ENCODE measurements around the gene ZFAND2B. TPM values are rescaled to one million over a fixed set of nuclear protein-coding genes. Genes with fewer than 3 reads are reported as not detected.

Gene ZFAND2B
- total RNA-seq, 1 experiment from 2014 or later = 16.4 TPM

GRCh38 chr2:219158025-219158424 lies 48.6 kb upstream of the ZFAND2B start:
- H3K79me1 ChIP-seq (ENCODE audit: insufficient read depth, low read depth, low read length, poor library complexity, severe bottlenecking) = no peaks in the 10 kb centered on the region
- no peaks in the 10 kb centered on the region; the same call in 1 of the 2 replicates for H3K27me3 ChIP-seq (ENCODE audit: insufficient read depth, low read length)
- no peaks in the 10 kb centered on the region for H3K9me3 ChIP-seq (ENCODE audit: control insufficient read depth, low read depth, low read length)
- no peak overlapping the region for H3K4ac ChIP-seq (ENCODE audit: low read depth, low read length)
- Mint-ChIP-seq H3K27ac (no peak overlapping the region), H3K36me3 (ENCODE audit: insufficient read depth in 1 of 3, low read depth in 3 of 3) (peaks cover 3 to 12% (median 12%) of the 10 kb centered on the region in 3 experiments; a peak in 6 of 7 replicates), H3K9me3 (no peaks in the 10 kb centered on the region), H3K4me3 (no peak overlapping the region), H3K4me1 (peaks cover 15 to 22% of the 10 kb centered on the region in 2 experiments), H3K27me3 (ENCODE audit: low read depth) (peaks cover 11% of the 10 kb centered on the region)
- DNase-seq = no peak
- H2AFZ ChIP-seq (ENCODE audit: low read length) = no peak overlapping the region
- H4K8ac ChIP-seq (replicated peaks; ENCODE audit: insufficient read length, low read depth, low read length) = no peak overlapping the region
- H2BK15ac ChIP-seq (ENCODE audit: low read depth, low read length) = no peak overlapping the region
- no peaks in the 10 kb centered on the region for H4K20me1 ChIP-seq (ENCODE audit: control insufficient read depth, insufficient read depth, insufficient read length)
- no peak overlapping the region for H2BK5ac ChIP-seq (ENCODE audit: insufficient read length, low read length)
- H3K14ac ChIP-seq (ENCODE audit: insufficient read depth, low read length) = no peak overlapping the region
- no peak overlapping the region for H2BK20ac ChIP-seq (ENCODE audit: low read depth, low read length, poor library complexity, severe bottlenecking)
- no peak overlapping the region for H2AK5ac ChIP-seq (ENCODE audit: insufficient read length, low read length)
- H3K79me2 ChIP-seq (ENCODE audit: insufficient read depth, low read length) = no peaks in the 10 kb centered on the region
- no peaks in the 10 kb centered on the region for H3K4me1 ChIP-seq (ENCODE audit: insufficient read depth, low read length)
- no CpG with 5 or more reads among the region's 4 CpGs for WGBS (ENCODE audit: extremely low coverage, insufficient read length, low lambda C conversion rate)
- no peak overlapping the region for H2BK120ac ChIP-seq (ENCODE audit: low read depth, low read length, poor library complexity, severe bottlenecking)
- H3K23ac ChIP-seq (ENCODE audit: insufficient read length, low read depth, low read length) = no peak overlapping the region
- H3K18ac ChIP-seq (ENCODE audit: insufficient read length, low read depth, low read length) = no peak overlapping the region
- H3K23me2 ChIP-seq (ENCODE audit: insufficient read length, low read depth, low read length, poor library complexity, severe bottlenecking) = peaks cover 5% of the 10 kb centered on the region
- no peak overlapping the region for H3K9ac ChIP-seq (ENCODE audit: extremely low read depth, insufficient read length, low read length)
- H3T11ph ChIP-seq (ENCODE audit: low read length) = no peak overlapping the region
- H3K27ac ChIP-seq (ENCODE audit: insufficient read length, low read depth, low read length) = no peak overlapping the region
- H3K56ac ChIP-seq (ENCODE audit: insufficient read length, low read depth, low read length) = no peak overlapping the region
- no peak overlapping the region for H3K4me2 ChIP-seq (ENCODE audit: insufficient read depth, insufficient read length, low read length)
- H2BK12ac ChIP-seq (ENCODE audit: insufficient read length, low read depth, low read length) = no peak overlapping the region
- no peak overlapping the region for H4K91ac ChIP-seq (ENCODE audit: insufficient read length, low read depth, low read length)
- H4K5ac ChIP-seq (ENCODE audit: insufficient read length, low read depth, low read length) = no peak overlapping the region
- TF ChIP-seq CTCF (conservative IDR thresholded peaks at IDR 0.05) = no peak
